Karpas-422 (cell line): Measurements from ENCODE around the gene ARL4C. TPM values are rescaled to one million over a fixed set of nuclear protein-coding genes. Genes with fewer than 3 reads are reported as not detected.
A peak's percentile ranks its signal among the peaks of the same experiment; 100 is the strongest.

Experiments used
- DNase-seq: peaks from one replicate; pipeline ENCODE4 v3.0.0-alpha.2; 2015
- H2AFZ ChIP-seq: fragments of 200-600 bp; sonication (generic); 2 replicates; pipeline ENCODE4 v1.6.1; 2014; ENCODE audit warnings: antibody characterized with exemption, low read length, mixed read lengths
- H3K27ac ChIP-seq: fragments of 200-600 bp; sonication (generic); 2 replicates; pipeline ENCODE4 v1.5.1; 2014; ENCODE audit warnings: mild to moderate bottlenecking, low read length, moderate library complexity
- H3K27me3 ChIP-seq: fragments of 200-600 bp; sonication (generic); 2 replicates; pipeline ENCODE4 v1.6.1; 2014; ENCODE audit warnings: low read length, mixed read lengths
- H3K36me3 ChIP-seq: fragments of 200-600 bp; sonication (generic); 2 replicates; pipeline ENCODE4 v1.6.1; 2014; ENCODE audit warnings: low read length, mixed read lengths; ENCODE audit not compliant: insufficient read depth
- H3K4me1 ChIP-seq: fragments of 200-600 bp; sonication (generic); 2 replicates; pipeline ENCODE4 v1.6.1; 2014; ENCODE audit warnings: mild to moderate bottlenecking, low read length, mixed read lengths
- H3K4me2 ChIP-seq: fragments of 200-600 bp; sonication (generic); 2 replicates; pipeline ENCODE4 v1.6.1; 2014; ENCODE audit warnings: low read length, low read depth, mild to moderate bottlenecking; ENCODE audit not compliant: poor library complexity, severe bottlenecking
- H3K4me3 ChIP-seq: fragments of 200-600 bp; sonication (generic); 2 replicates; pipeline ENCODE4 v1.5.1; 2014; ENCODE audit warnings: mild to moderate bottlenecking, antibody characterized with exemption, low read length, mixed read lengths
- H3K79me2 ChIP-seq: fragments of 200-600 bp; sonication (generic); 2 replicates; pipeline ENCODE4 v1.6.1; 2014; ENCODE audit warnings: mild to moderate bottlenecking, low read length, mixed read lengths
- H3K9ac ChIP-seq: fragments of 200-600 bp; sonication (generic); 2 replicates; pipeline ENCODE4 v1.6.0; 2014; ENCODE audit warnings: low read length
- H3K9me2 ChIP-seq: fragments of 200-600 bp; sonication (generic), shearing (Covaris generic); replicated peaks from 2 replicates; pipeline ENCODE4 v1.6.0; 2014; ENCODE audit warnings: mild to moderate bottlenecking, low read length, moderate library complexity; ENCODE audit not compliant: insufficient read depth
- H3K9me3 ChIP-seq: fragments of 300-700, 200-600 bp; sonication (generic); 2 replicates; pipeline ENCODE4 v1.6.1; 2014; ENCODE audit warnings: low read length, mixed read lengths
- H4K20me1 ChIP-seq: fragments of 200-600 bp; sonication (generic); 2 replicates; pipeline ENCODE4 v1.6.1; 2014; ENCODE audit warnings: mild to moderate bottlenecking, antibody characterized with exemption, low read length, low read depth; ENCODE audit not compliant: insufficient read depth
- total RNA-seq: library from RNA; depleted of rRNA; stranded (reverse); fragments of >200 nt; shearing (Covaris generic); gene quantifications from 2 replicates; pipeline ENCODE4 v1.2.3, GENCODE V29; 2014; ENCODE audit warnings: low replicate concordance

The ARL4C gene
- total RNA-seq, 1 experiment from 2014 or later = not detected

DNA sequence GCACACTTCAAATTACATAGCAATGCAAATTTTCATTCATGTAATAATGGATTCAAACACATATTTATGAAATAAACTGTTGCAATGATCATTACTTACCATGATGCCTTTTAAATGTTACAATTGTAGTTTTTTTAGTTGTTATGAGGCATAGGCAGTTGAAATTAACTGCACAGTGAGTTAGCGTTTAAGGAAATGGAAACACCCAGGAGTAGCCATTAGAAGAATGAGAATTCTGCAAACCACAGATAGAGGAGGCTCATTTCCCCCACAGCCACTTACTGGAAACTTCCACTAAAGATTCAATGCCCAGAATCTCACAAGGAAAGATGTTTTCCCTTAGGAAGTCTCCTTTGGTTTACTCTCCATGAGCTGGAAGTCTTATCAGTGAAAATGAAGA lies 8.4 kb downstream of the ARL4C start:
- H3K27me3 ChIP-seq = no peaks in the 10 kb centered on the region
- no peak for DNase-seq
- H3K79me2 ChIP-seq = no peaks in the 10 kb centered on the region
- H3K36me3 ChIP-seq = no peaks in the 10 kb centered on the region
- H3K4me1 ChIP-seq = no peaks in the 10 kb centered on the region
- no peak overlapping the region for H3K4me3 ChIP-seq
- no peak overlapping the region for H3K4me2 ChIP-seq
- H3K27ac ChIP-seq = no peak overlapping the region
- H3K9me3 ChIP-seq = no peaks in the 10 kb centered on the region
- H2AFZ ChIP-seq = no peak overlapping the region
- H3K9me2 ChIP-seq = no peaks in the 10 kb centered on the region
- H4K20me1 ChIP-seq = no peaks in the 10 kb centered on the region
- H3K9ac ChIP-seq = no peak overlapping the region

GRCh38 chr2:234487356-234487755 lies 9.5 kb downstream of the ARL4C start:
- no peaks in the 10 kb centered on the region for H3K79me2 ChIP-seq
- no peak overlapping the region for H3K4me2 ChIP-seq
- H3K9me3 ChIP-seq = no peaks in the 10 kb centered on the region
- H3K4me3 ChIP-seq = no peak overlapping the region
- no peaks in the 10 kb centered on the region for H3K27me3 ChIP-seq
- no peaks in the 10 kb centered on the region for H3K4me1 ChIP-seq
- H3K9me2 ChIP-seq = no peaks in the 10 kb centered on the region
- no peaks in the 10 kb centered on the region for H3K36me3 ChIP-seq
- no peak overlapping the region for H3K9ac ChIP-seq
- no peak overlapping the region for H2AFZ ChIP-seq
- DNase-seq = no peak
- H3K27ac ChIP-seq = no peak overlapping the region
- H4K20me1 ChIP-seq = no peaks in the 10 kb centered on the region

DNA sequence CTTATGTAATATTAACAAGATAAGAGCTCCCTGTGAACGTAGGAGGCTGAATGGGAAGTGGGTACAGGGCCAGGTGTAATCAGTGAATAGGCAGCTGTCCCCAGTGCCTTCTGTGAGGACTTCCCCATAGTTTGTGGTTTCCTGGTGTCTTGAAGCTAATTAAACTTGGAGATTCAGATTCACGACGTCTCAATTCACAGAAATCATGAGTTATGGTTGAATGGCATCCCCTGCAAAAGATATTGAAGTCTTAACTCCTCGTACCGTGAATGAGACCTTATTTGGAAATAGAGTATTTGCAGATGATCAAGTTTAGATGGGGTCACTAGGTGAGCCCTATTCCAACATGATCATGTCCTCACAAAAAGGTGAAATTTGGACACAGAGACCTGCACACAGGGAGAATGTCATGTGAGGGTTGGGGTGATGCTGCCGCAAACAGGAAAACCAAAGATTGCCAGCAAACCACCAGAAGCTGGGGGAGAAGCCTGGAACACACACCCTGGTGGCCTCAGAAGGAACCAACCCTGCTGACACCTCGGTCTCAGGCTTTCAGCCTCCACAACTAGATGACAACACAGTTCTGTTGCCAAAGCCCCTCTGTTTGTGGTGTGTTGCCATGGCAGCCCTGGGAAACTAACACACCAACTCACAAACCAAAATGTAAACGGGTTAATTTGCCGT lies 13.2 kb downstream of the ARL4C start:
- Histone ChIP-seq H3K27ac (no peak overlapping the region), H3K4me2 (no peak overlapping the region)

GRCh38 chr2:234481301-234481700 lies 15.6 kb downstream of the ARL4C start:
- no peaks in the 10 kb centered on the region for H3K36me3 ChIP-seq
- DNase-seq = no peak
- H3K9ac ChIP-seq = no peak overlapping the region
- H3K4me2 ChIP-seq = no peak overlapping the region
- H3K9me2 ChIP-seq = no peaks in the 10 kb centered on the region
- no peak overlapping the region for H3K4me3 ChIP-seq
- no peaks in the 10 kb centered on the region for H3K4me1 ChIP-seq
- no peaks in the 10 kb centered on the region for H3K9me3 ChIP-seq
- H4K20me1 ChIP-seq = no peaks in the 10 kb centered on the region
- H3K27ac ChIP-seq = no peak overlapping the region
- H3K79me2 ChIP-seq = no peaks in the 10 kb centered on the region
- no peak overlapping the region for H2AFZ ChIP-seq
- H3K27me3 ChIP-seq = no peaks in the 10 kb centered on the region

More for the DNA sequence above, 13.2 kb downstream of the ARL4C start:
- Histone ChIP-seq H3K4me3 (no peak overlapping the region), H2AFZ (no peak overlapping the region), H3K4me1 (no peaks in the 10 kb centered on the region), H3K79me2 (no peaks in the 10 kb centered on the region), H4K20me1 (no peaks in the 10 kb centered on the region), H3K9me3 (no peaks in the 10 kb centered on the region), H3K36me3 (no peaks in the 10 kb centered on the region), H3K9ac (no peak overlapping the region), H3K27me3 (no peaks in the 10 kb centered on the region), H3K9me2 (no peaks in the 10 kb centered on the region)
- DNase-seq = no peak

DNA sequence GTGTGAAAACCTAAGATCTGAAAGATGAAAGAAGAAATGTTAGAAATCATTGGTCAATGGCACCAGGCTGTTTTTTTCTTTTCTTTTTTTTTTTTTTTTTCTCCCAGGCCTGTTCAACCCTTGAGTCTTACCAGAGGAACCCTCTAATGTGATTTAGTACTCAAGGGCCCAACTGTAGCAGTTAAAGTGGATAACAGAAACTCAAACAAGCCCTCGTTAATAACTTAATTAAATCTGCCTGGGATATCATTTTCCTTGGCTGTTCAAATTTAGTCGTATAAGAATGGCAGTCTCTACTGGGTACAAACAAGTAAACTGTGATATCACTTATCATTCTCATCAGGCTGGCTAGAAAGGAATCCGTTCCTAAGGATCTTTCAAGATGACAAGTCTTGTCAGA lies 16.5 kb downstream of the ARL4C start:
- Histone ChIP-seq H3K9me2 (no peaks in the 10 kb centered on the region), H3K4me2 (no peak overlapping the region), H4K20me1 (no peaks in the 10 kb centered on the region), H3K9ac (no peak overlapping the region), H3K4me1 (no peaks in the 10 kb centered on the region), H3K36me3 (no peaks in the 10 kb centered on the region), H3K4me3 (no peak overlapping the region), H3K27me3 (no peaks in the 10 kb centered on the region), H2AFZ (no peak overlapping the region), H3K27ac (no peak overlapping the region), H3K79me2 (no peaks in the 10 kb centered on the region), H3K9me3 (no peaks in the 10 kb centered on the region)
- DNase-seq = no peak

GRCh38 chr2:234479465-234479864 lies 17.4 kb downstream of the ARL4C start:
- no peaks in the 10 kb centered on the region for H3K79me2 ChIP-seq
- no peaks in the 10 kb centered on the region for H3K27me3 ChIP-seq
- H3K9me2 ChIP-seq = no peaks in the 10 kb centered on the region
- no peaks in the 10 kb centered on the region for H3K36me3 ChIP-seq
- DNase-seq = no peak
- no peak overlapping the region for H2AFZ ChIP-seq
- H3K27ac ChIP-seq = no peak overlapping the region
- no peaks in the 10 kb centered on the region for H4K20me1 ChIP-seq
- H3K9me3 ChIP-seq = no peaks in the 10 kb centered on the region
- H3K4me3 ChIP-seq = no peak overlapping the region
- no peak overlapping the region for H3K9ac ChIP-seq
- H3K4me2 ChIP-seq = no peak overlapping the region
- no peaks in the 10 kb centered on the region for H3K4me1 ChIP-seq

DNA sequence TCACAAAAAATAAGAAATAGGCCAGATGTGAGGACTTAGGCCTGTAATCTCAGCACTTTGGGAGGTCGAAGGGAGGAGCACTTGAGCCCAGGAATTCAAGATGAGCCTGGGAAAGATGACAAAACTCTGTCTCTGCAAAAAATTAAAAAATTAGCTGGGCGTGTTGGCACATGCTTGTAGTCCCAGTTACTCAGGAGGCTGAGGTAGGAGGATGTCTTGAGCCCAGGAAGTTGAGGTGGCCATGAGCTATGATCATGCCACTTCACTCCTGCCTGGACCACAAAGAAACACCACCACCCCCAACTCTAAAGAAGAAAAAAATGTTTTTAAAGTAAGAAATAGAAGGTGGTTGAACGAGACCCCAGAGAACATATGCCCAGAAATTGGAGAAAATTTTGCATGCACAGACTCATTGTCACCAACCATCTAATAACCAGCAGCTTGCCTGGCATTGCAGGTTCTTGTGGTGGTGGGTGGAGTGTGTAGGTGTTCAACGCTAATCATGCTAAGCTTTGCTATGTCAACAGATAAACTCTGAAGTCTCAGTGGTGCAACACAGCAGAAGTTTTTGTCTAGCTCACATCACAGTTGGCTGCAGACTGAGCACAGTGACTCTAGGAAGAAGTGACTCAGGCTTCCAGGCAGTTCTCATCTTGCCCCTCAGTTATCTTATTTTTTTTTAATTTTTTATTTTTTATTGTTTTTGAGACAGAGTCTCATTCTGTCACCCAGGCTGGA lies 18.6 kb downstream of the ARL4C start:
- no peaks in the 10 kb centered on the region for H3K9me3 ChIP-seq
- H3K27me3 ChIP-seq = no peaks in the 10 kb centered on the region
- no peak overlapping the region for H3K4me3 ChIP-seq
- H4K20me1 ChIP-seq = no peaks in the 10 kb centered on the region
- no peak overlapping the region for H3K4me2 ChIP-seq
- no peaks in the 10 kb centered on the region for H3K79me2 ChIP-seq
- H3K9ac ChIP-seq = no peak overlapping the region
- no peaks in the 10 kb centered on the region for H3K9me2 ChIP-seq
- no peaks in the 10 kb centered on the region for H3K4me1 ChIP-seq
- no peak for DNase-seq
- no peaks in the 10 kb centered on the region for H3K36me3 ChIP-seq
- H2AFZ ChIP-seq = no peak overlapping the region
- no peak overlapping the region for H3K27ac ChIP-seq

GRCh38 chr2:234476766-234477165 lies 20.1 kb downstream of the ARL4C start:
- Histone ChIP-seq H3K27ac (no peak overlapping the region), H3K36me3 (no peaks in the 10 kb centered on the region), H2AFZ (no peak overlapping the region), H3K4me3 (no peak overlapping the region), H3K9ac (no peak overlapping the region), H3K79me2 (no peaks in the 10 kb centered on the region), H3K27me3 (no peaks in the 10 kb centered on the region), H3K4me1 (no peaks in the 10 kb centered on the region), H3K9me2 (no peaks in the 10 kb centered on the region), H4K20me1 (no peaks in the 10 kb centered on the region), H3K9me3 (no peaks in the 10 kb centered on the region), H3K4me2 (no peak overlapping the region)
- peak; percentile 50 for DNase-seq
